NK-92 treated with Interleukin-12 subunit alpha and Interleukin-12 subunit beta, amount 100 ng/mL, for 24 hours (cell line): Measurements from ENCODE around the gene TMTC4.
"Not testable (repeated sequence)": the region's sequence is repeated elsewhere in the genome, so short reads cannot be mapped to it uniquely, and the experiment has no call there.

ENCODE experiments used
- DNase-seq: peaks from one replicate; lab custom pipeline; 2025; lab: John Stamatoyannopoulos, UW

The TMTC4 gene, protein sequence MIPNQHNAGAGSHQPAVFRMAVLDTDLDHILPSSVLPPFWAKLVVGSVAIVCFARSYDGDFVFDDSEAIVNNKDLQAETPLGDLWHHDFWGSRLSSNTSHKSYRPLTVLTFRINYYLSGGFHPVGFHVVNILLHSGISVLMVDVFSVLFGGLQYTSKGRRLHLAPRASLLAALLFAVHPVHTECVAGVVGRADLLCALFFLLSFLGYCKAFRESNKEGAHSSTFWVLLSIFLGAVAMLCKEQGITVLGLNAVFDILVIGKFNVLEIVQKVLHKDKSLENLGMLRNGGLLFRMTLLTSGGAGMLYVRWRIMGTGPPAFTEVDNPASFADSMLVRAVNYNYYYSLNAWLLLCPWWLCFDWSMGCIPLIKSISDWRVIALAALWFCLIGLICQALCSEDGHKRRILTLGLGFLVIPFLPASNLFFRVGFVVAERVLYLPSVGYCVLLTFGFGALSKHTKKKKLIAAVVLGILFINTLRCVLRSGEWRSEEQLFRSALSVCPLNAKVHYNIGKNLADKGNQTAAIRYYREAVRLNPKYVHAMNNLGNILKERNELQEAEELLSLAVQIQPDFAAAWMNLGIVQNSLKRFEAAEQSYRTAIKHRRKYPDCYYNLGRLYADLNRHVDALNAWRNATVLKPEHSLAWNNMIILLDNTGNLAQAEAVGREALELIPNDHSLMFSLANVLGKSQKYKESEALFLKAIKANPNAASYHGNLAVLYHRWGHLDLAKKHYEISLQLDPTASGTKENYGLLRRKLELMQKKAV

GRCh38 chr13:100674572-100674871, at the start of gene TMTC4:
TMTC4 (minus strand) TSS chr13:100674795; CDS start chr13:100670362, 4,433 bp downstream.
- DNase-seq: peak; percentile 52

DNA sequence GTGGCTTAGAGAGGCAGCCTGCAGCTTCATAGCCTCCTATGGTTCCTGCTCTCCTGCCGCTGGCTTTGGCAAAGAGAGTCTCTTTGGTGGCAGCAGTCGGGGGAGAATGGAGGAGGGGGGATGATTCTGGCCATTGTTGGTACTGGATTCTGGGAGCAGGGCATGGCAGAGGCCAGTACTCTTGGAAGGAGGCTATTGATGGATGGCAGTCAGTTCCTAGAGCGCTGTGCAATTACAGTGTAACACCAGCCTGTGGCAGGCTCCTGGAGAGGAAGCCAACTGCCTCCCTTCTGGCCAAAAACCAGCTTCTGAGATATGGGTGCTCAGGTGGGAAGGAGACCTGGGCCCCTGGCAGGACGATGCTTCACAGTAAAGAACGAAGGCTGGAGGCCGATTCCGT, 47.9 kb upstream of the TMTC4 start:
- no peak for DNase-seq

DNA sequence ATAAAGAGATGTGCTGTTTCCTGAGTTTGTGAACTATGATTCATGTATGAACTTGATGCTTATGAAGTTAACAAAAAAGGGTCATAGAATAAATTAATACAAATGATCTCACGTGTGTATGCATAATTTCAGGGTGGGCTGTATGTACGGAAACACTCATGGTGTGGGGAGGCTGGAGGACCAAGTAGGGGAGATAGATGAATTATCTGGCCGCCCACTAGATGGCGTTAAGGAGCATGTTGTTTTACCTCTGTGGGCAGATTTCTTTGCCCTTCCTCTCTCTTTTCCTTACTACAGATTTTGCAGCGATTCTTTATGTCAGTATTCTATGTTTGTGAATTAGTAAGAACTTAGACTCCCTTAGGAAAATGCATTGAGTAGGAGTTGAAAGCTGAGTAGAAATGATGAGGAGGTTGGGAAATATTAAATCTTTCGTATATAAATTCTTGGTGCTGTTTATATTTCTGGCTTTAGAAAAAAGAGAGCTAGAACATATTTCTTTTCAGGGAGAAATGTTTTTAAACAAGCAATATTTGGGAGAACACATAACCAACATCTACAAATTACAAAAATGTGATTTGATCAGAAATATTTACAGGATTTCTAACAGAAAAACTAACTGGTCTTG, 47.4 kb upstream of the TMTC4 start:
- peak; percentile 37 for DNase-seq

DNA sequence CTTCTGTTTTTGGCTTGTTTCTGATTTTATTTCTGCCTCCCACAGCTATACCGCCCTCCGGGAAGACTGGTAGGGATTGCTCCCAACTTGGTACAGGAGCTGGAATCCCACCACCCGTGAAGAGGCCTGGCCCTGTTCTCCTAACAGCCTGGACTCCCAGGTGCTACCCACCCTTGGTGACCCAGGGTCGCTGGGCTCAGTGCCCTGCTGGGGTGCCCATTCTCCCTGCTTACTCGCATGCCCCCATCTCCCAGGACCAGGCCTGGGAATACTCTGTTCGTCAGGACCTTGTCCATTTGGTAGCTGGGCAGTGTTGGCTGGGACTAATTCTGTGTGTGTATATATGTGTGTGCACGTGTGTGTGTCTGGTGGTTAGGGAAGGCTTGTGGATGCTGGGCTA, 41.0 kb upstream of the TMTC4 start:
- DNase-seq: no peak

GRCh38 chr13:100714478-100714877, 39.9 kb upstream of the TMTC4 start:
- no peak for DNase-seq

GRCh38 chr13:100710176-100710575, 35.6 kb upstream of the TMTC4 start:
- no peak for DNase-seq

DNA sequence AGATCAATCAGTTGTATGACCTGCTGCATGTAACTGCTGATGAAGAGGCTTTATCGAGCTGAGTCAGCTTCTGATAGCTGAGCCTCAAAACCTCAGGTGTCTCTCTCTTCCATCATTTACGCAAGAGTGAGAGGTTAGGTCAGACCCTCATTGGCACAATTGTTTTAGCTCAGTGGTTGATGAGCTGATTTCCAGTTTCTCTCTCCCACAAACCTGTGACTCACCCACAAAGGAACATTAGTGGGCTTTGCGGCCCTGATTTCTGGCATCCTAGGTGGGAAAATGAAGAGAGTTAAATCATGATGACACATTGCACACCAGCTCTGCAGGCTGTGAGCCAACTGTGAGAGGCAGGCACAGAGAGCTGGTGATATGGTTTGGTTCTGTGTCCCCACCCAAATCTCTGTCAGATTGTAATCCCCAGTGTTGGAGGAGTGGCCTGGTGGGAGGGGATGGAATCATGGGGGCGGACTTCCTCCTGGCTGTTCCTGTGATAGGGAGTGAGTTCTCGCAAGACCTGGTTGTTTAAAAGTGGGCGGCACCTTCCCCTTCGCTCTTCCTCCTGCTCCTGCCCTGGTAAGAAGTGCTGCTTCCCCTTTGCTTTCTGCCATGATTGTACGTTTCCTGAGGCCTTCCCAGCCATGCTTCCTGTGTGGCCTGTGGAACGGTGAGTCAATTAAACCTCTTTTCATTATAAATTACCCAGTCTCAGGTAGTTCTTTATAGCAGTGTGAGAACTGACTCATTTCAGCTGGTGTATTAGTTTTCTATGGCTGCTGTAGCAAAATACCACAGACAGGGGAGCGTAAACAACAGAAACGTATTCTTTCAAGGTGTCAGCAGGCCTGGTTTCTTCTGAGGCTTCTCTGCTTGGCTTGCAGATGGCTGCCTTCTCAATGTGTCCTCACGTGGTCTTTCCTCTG, 33.5 kb upstream of the TMTC4 start:
- peak; percentile 26 for DNase-seq

- not testable (repeated sequence) for DNase-seq
Measured at GRCh38 chr13:100698331-100698730, 23.7 kb upstream of the TMTC4 start.

DNA sequence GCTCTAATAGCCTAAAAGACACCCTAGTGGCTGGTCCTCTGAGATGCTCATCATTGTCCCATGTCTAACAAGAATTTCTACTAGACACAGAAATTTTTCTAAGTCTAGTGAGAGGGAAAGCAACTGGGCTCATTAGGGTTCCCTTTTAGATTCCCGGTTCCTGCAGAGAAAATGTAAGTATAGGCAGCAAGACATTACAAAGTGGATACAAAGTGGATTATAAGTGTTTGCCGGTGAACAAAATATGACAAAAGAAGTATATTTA, 20.8 kb upstream of the TMTC4 start:
- DNase-seq: no peak

- DNase-seq: no peak
Measured at GRCh38 chr13:100694722-100695508, 20.3 kb upstream of the TMTC4 start.

GRCh38 chr13:100689191-100689590, 14.6 kb upstream of the TMTC4 start:
- DNase-seq: no peak

DNA sequence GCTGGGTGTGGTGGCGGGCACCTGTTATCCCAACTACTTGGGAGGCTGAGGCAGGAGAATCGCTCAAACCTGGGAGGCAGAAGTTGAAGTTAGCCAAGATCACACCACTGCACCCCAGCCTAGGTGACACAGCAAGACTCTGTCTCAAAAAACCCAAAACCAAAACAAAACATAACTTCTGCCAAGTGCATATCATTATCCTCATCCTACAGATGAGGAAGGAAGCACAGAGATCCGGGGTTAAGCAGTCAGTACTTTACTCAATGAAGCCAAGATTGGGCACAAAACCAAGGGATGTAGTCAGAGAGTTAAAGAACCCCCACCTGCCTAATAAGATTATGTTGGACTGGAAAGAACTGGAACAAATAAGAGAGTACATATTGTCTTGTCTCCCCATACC, 5.5 kb upstream of the TMTC4 start:
- DNase-seq: no peak

DNA sequence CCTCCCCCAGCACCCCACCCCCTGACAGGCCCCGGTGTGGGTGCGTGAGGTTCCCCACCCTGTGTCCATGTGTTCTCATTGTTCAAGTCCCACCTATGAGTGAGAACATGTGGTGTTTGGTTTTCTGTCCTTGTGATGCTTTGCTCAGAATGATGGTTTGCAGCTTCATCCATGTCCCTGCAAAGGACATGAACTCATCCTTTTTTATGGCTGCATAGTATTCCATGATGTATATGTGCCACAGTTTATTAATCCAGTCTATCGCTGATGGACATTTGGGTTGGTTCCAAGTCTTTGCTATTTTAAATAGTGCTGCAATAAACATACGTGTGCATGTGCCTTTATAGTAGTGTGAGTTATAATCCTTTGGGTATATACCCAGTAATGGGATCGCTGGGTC, 2.5 kb upstream of the TMTC4 start:
- not testable (repeated sequence) for DNase-seq

GRCh38 chr13:100675661-100676129, 1.1 kb upstream of the TMTC4 start:
- no peak for DNase-seq

DNA sequence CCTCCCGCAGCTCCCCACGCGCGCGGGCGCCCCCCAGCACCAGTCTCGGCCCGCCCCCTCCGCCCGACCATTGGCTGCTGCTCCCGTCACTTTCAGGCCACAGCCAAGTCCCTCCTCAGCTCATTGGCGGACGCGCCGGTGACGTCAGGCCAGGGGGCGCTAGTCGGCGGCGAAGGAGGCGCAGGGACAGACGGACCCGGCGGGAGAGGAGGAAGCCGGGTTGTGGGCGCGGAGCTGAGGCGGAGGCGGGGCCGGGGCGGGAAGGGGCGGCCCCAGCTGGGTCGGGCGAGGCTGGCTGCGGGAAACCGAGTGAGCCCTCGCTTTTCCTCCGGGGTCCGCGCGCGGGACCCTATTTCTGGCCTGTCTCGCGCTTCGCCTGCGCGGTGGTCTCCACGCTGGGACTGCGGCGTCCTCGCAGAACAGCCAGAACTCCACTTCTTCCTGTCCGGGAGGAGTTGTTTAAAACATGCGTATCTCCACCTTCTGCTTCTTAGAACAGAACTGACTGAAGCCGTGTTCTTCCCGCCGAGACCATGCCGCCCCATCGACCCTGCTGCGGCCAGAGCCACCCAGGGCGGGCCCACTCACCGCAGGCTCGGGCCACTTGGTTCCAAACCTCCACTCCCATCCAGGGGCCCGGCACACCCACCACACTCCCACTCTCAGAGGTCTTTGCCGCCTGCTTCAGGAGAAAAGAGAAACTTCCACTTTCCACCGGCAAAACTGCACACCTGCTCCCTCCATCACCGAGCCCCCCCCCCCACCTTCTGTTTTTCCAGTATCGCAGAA, 471 bp upstream of the TMTC4 start:
- peak; percentile 100 for DNase-seq

- DNase-seq: peak; percentile 40
Measured at GRCh38 chr13:100673713-100674571, 653 bp downstream of the TMTC4 start.

DNA sequence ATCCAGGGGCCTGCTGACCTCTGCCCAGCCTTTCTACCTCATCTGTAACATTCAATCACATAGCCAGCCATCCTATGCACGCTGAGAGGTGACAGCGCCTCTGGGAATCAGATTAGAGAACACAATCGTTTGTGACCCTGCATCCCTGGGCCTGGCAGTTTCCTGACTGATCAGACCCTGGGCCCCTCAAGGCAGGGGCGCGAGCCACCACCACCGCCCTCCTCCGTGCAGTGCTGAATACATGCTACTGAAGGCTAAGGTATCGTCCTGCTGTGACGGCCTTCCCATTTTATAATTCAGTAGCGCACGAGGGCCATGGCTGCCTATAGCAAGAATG, 1.3 kb downstream of the TMTC4 start:
- DNase-seq: no peak

GRCh38 chr13:100671389-100672182, 3.0 kb downstream of the TMTC4 start:
- no peak for DNase-seq

- no peak for DNase-seq
Measured at GRCh38 chr13:100668408-100668807, 6.2 kb downstream of the TMTC4 start.
